ENCODE results near the gene IST1. TPM values are rescaled to one million over a fixed set of nuclear protein-coding genes. Genes with fewer than 3 reads are reported as not detected.

IST1 gene
- total and polyA plus RNA-seq, 8 donors: 156 to 360 (median 298) TPM

- H3K4me3 ChIP-seq: peak within 1 kb of the TSS; percentile 91 to 97
- peaks cover 0 to 3% of the 10 kb centered on the region in 2 donors for H3K36me3 ChIP-seq
- H3K27me3 ChIP-seq: no peaks in the 10 kb centered on the region
- no peaks in the 10 kb centered on the region for H3K9me3 ChIP-seq
- ATAC-seq (peak; percentile 92), DNase-seq (peak; percentile 78 to 95 (median 88))
- TF ChIP-seq CTCF (IDR thresholded peaks at IDR 0.05): peak in 1 of 2 donors; percentile 32
- H3K4me1 ChIP-seq: peaks cover 0 to 48% of the 10 kb centered on the region in 2 donors
- intact Hi-C loops (cut with DNase I): no loop called here
- H3K27ac ChIP-seq: peak within 1 kb of the TSS; percentile 82 to 92
These were observed 11.3 kb upstream of the IST1 start, which contains the start of gene ZNF821 for GRCh38 chr16:71883849-71884638. ZNF821 (minus strand) TSS chr16:71884182; CDS start chr16:71879946, 4,236 bp downstream.

DNA sequence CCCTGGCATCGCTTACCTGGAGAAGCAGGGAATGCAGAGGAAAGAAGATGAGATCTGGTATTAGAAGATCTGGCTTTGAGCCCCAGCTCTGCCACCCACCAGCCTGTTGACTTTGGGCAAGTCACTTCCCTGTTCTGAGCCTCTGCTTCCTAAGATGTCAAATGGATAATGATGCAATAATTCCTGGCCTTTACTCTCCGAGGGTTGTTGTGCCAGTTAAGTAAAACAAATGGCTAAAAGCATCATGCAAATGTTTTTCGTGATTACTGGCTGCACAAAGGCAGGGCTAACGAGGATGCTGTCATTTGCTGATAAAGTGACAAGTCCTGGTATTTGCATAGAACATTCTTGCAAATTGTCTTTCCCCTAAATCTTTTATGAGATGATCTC lies 10.1 kb upstream of the IST1 start:
- no peak for TF ChIP-seq CTCF (IDR thresholded peaks at IDR 0.05)
- DNase-seq (peak in 1 of 4 donors; percentile 40), ATAC-seq (no peak)
- Histone ChIP-seq H3K27me3 (no peaks in the 10 kb centered on the region), H3K36me3 (no peaks in the 10 kb centered on the region), H3K9me3 (no peaks in the 10 kb centered on the region), H3K4me1 (peaks cover 0 to 47% of the 10 kb centered on the region in 2 donors), H3K4me3 (peak overlapping the region in 1 of 2 donors; percentile 97), H3K27ac (peak overlapping the region in 1 of 2 donors; percentile 82)
- intact Hi-C loops (cut with DNase I): no loop called here

DNA sequence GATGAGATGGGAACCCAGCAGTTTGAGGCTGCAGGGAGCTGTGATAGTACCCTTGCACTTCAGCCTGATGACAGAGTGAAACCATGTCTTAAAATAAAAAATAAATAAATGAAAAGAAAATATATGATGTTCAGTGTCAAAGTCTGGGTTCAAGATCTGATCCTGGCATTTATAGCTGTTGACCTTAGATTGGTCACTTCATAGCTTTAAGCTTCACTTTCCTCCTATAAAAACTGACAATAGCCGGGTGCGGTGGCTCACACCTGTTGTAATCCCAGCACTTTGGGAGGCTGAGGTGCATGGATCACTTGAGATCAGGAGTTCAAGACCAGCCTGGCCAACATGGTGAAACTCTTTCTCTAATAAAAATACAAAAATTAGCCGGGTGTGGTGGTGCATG lies 6.2 kb upstream of the IST1 start:
- no peak overlapping the region for H3K27ac ChIP-seq
- ATAC-seq: no peak
- TF ChIP-seq CTCF (IDR thresholded peaks at IDR 0.05): no peak
- intact Hi-C loops (cut with DNase I): no loop called here
- no peaks in the 10 kb centered on the region for H3K36me3 ChIP-seq
- no peak for DNase-seq
- H3K27me3 ChIP-seq: no peaks in the 10 kb centered on the region
- H3K9me3 ChIP-seq: no peaks in the 10 kb centered on the region
- H3K4me1 ChIP-seq: peaks cover 0 to 20% of the 10 kb centered on the region in 2 donors
- H3K4me3 ChIP-seq: no peak overlapping the region

GRCh38 chr16:71893888-71894228 lies 1.5 kb upstream of the IST1 start:
- H3K4me3 ChIP-seq: peak overlapping the region; percentile 70 to 85

More at GRCh38 chr16:71893888-71894228, 1.5 kb upstream of the IST1 start:
- DNase-seq (no peak), ATAC-seq (no peak)
- peak overlapping the region; percentile 92 to 99 for H3K27ac ChIP-seq
- peaks cover 9 to 33% of the 10 kb centered on the region in 2 donors for H3K4me1 ChIP-seq
- H3K27me3 ChIP-seq: no peaks in the 10 kb centered on the region
- intact Hi-C loops (cut with DNase I): no loop called here
- no peaks in the 10 kb centered on the region for H3K36me3 ChIP-seq
- TF ChIP-seq CTCF (IDR thresholded peaks at IDR 0.05): no peak
- H3K9me3 ChIP-seq: no peaks in the 10 kb centered on the region
